Measurements from ENCODE around the gene CAPN12.
"Not testable (repeated sequence)": the region's sequence is repeated elsewhere in the genome, so short reads cannot be mapped to it uniquely, and the experiment has no call there.

The CAPN12 gene

DNA sequence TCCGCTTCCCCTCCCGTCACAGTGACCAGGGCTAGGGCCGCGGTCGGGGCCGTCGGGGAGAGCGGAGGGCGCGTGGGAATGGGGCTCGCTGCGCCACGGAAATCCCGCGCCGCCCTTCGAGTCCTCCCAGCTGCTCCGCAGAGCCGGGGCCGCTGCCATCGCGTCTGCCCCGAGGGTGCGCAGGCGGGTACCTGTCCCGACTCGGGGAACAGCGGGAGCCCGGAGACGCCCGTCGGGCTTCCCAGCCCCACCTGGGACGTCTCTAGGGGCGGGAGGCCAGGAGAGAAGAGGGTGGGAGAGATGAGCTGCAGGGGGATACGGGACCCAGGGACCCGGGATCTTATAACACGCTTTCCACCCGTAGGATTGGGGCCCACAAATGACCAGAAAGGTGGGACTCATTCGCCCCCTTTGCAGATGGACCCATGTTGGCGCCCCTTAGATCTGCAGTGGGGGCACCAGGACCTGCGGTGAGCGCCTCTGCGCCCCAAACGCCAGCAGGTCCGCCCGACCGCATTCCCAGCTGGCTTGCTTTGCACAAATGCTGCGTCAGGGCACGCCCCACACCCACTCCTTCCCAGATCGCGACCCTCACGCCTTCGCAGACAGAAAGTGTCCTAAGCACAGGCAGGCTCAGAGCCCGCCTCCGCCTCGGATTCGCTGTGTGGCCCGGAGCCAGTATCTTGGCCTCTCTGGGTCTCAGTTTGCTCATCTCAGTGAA is 26.1 kb upstream of the CAPN12 start:
- not testable (repeated sequence) for DNase-seq

DNA sequence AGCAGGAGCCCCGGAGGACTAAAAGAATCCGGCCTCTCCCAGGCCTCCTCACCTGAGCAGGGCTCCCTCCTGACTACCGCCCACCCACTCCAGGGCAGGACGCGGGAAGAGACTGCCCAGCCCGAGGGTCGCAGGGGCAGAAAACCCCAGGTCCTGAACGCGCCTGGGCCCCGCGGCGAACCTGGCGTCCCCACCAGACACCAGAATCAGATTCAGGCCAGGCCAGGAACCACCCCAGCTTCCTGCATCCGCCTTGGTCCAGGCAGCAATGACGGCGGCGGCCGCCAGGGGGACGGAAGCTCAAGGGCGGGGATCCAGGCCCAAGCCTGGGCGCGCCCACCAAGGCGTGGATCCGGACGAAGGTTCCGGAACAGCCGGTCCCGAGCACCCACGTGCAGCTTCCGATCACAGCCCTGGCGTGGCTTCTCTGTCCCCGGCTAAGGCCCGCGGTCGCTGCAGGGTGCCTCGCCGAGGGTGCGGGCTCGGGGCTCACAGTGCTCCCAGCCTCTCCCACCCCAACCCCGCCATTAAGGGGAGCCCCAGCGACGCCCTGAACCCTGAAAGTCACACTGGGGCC is 25.4 kb upstream of the CAPN12 start:
- DNase-seq, result peak in 1 of 2 experiments; percentile 13

DNA sequence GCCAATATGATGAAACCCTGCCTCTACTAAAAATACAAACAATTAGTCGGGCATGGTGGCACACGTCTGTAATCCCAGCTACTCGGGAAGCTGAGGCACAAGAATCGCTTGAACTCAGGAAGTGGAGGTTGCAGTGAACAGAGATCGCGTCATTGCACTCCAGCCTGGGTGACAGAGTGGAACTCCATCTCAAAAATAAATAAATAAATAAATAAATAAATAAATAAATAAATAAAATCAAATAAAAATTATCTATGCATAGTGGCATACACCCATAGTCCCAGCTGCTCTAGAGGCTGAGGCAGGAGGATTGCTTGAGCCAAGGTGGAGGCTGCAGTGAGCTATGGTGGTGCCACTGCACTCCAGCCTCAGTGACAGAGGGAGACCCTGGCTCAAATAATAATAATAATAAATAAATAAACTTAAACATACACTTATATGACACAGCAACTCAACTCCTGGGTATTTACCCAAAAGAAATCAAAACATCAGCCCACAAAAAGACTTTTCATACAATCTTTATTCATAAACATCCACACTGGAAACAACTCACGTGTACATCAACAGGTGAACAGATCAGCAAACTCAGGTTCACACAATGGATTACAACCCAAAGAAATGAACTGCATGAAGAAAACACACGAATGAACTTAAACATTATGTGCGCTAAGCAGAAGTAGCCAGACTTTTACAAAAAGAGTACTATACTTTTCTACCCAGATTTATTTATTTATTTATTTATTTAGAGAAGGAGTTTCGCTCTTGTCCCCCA is 22.2 kb upstream of the CAPN12 start:
- no peak for DNase-seq

DNA sequence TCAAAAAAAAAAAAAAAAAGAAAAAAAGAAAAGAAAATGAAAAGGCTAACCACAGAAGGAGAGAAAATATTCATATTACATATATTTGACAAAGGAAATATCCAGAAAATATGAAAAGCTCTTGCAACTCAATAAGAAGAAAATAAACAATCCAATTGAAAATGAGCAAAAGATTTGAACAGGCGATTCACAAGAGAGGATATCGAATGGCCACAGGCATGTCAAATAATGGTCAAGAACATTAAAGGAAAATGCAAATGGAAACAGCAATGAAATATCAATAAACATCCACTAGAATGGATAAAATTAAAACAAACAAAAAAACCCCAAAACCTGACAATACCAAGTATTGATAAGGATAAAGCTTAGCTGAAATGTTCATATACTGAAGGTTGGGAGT is 20.9 kb upstream of the CAPN12 start:
- DNase-seq, result no peak

DNA sequence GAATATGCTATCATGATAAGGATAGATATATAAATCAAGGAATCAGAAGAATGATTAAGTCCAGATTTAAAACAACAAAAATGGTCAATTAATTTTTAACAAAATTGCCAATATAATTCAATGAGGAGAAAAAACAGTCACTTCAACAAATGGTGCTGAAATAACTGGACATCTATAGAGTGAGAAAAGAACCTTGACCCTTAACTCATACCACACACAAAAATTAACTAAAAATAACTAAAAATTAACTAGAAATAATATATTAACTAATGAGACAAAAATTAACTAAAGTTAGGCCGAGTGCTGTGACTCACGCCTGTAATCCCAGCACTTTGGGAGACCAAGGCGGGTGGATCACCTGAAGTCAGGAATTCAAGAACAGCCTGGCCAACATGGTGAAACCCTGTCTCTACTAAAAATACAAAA is 19.5 kb upstream of the CAPN12 start:
- DNase-seq, result no peak

DNA sequence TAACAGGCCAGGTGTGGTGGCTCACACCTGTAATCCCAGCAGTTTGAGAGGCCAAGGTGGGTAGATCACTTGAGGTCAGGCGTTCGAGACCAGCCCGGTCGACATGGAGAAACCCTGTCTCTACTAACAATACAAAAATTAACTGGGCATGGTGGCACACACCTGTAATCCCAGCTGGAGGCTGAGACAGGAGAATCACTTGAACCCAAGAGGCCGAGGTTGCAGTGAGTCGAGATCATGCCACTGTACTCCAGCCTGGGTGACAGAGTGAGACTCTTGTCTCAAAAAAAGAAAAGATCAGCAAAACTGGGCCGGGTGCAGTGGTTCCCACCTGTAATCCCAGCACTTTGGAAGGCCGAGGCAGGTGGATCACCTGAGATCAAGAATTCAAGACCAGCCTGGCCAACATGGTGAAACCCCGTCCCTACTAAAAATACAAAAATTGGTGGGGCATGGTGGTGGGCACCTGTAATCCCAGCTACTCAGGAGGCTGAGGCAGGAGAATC is 17.7 kb upstream of the CAPN12 start:
- not testable (repeated sequence) for DNase-seq

DNA sequence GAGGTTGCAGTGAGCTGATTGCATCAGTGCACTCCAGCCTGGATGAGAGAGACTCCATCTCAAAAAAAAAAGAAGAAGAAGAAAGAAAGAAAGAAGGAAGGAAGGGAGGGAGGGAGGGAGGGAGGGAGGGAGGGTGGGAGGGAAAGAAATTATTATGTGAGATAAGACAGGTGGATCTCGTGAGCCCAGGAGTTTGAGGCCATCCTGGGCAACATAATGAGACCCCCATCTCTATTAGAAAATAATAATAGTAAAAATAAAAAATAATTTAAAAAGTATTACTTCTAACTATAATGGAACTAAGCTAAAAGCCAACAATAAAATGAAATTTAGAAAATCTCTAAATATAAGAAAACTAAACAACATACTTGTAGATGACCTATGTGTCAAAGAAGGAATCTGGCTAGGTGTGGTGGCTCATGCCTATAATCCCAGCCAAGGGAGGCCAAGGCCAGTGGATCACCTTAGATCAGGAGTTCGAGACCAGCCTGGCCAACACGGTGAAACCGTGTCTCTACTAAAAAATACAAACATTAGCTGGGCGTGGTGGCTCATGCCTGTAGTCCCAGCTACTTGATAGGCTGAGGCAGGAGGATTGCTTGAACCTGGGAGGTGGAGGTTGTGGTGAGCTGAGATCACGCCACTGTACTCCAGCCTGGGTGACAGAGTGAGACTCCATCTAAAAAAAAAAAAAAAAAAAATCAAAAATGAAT is 16.7 kb upstream of the CAPN12 start:
- DNase-seq, result not testable (repeated sequence)

DNA sequence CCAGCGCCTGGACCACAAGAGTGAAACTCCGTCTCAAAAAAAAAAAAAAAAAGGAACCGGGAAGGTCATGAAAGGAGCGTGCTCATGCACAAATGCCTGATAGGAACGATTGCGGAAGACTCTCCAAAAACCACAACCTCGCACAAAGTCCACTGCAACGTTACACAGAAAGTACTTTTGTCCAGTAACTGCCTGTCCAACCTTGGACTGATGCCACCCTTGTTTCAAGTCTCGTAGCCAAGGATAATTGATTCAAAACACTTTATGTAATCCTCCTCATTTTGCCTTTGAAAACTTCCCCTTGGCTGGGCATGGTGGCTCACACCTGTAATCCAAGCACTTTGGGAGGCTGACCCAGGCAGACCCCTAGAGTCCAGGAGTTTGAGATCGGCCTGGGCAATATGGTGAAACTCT is 15.3 kb upstream of the CAPN12 start:
- no peak for DNase-seq

DNA sequence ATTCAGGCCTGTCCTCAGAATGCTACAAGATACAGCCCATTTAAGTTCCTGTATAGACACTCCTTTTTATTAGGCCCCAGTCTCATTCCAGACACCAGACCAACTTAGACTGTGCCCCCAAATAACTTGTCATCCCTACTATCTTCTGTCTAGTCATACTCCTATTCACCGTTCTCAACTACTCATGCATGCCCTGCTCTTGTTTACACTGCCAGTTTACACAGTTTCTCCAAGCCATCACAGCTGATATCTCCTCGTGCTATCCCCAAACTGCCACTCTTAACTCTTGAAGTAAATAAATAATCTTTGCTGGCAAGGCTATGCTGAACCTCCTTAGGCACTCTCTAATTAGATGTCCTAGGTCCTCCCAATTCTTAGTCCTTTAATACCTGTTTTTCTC is 9.9 kb upstream of the CAPN12 start:
- not testable (repeated sequence) for DNase-seq

DNA sequence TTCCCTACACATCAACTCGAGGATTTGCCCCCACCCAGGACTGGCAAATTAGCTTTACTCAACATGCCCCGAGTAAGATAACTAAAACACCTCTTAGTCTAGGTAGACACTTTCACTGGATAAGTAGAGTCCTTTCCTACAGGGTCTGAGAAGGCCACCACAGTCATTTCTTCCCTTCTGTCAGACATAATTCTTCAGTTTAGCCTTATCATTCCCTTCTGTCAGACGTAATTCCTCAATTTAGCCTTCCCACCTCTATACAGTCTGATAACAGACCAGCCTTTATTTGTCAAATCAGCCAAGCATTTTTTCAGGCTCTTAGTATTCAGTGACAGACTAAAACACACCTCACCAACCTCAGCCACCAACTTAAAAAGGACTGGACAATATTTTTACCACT is 9.5 kb upstream of the CAPN12 start:
- not testable (repeated sequence) for DNase-seq

DNA sequence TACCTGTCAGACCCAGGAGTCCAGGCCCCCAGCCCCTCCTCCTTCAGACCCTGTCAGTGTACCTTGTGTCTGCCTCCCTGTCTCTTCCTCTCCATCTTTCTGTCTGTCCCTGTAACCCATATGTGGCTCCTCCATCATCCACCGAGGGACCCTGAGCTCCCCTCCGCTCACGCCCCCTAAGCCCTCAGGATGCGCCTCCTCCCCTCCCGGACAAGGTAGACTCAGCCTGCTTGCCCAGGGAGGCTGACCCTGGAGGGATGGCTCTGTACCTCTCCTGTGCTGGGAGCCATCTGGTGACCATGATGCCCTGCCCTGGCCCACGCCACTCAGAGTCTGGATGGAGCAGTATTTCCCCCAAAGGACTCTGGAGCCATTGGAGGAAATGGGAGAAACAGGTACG is 1.0 kb upstream of the CAPN12 start:
- no peak for DNase-seq

DNA sequence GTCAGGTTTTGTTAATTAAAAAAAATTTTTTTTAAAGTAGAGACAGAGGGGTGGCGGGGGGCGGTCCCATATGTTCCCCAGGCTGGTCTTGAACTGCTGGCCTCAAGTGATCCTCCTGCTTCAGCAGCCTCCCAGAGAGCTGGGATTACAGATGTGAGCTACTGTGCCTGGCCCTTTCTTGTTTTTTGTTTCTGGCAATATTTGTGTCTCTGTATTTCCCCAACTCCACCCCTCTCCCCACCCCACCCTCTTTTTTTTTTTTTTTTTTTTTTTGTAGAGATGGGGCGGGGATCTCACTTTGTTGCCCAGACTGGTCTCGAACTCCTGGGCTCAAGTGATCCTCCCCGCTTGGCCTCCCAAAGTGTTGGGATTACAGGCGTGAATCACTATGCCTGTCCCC is 600 bp upstream of the CAPN12 start:
- DNase-seq, result no peak

DNA sequence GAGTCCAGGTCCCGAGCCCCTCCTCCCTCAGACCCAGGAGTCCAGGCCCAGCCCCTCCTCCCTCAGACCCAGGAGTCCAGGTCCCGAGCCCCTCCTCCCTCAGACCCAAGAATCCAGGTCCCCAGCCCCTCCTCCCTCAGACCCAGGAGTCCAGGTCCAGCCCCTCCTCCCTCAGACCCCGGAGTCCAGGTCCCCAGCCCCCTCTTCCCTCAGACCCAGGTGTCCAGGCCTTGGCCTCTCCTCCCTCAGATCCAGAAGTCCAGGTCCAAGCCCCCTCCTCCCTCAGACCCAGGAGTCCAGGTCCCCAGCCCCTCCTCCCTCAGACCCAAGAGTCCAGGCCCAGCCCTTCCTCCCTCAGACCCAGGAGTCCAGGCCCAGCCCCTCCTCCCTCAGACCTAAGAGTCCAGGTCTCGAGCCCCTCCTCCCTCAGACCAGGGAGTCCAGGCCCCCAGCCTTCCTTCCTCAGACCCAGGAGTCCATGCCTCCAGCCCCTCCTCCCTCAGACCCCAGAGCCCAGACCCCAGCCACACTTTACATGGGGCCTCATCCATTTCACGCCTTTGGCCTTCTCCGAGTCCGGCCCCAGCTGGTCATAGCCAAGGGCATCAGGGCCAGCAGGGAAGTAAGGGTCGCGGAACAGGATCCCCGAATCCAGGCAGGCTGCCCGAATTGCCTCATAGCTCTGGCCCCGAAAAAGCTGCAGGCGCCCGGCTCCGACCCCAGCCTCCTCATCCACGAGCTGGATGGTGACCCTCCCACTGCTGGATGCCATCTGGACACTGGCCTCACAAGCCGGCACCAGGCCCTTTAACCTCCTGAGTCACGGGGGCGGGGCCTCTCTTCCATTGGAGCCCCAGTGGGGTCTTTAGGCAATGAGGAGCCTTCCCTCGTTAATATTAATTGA is 628 bp downstream of the CAPN12 start:
- DNase-seq, result no peak

DNA sequence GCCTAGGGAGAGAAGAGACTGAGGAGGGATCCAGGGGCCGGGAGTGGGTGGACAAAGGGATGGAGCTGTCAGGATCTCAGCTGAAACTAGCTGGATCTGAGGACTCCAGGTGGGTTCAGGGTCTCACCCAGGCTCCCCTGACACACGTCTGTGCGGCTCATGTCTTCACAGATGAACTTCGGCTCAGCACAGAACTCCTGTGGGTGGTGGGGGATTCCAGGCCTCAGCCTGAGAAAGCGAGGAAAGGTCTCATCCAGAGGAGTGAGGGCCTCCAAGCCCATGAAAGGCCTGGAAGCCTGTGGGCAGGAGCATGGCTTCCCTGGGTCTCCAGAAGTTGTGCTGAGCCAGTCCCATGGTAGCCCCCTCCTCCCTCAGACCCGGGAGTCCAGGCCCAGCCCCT is 1.4 kb downstream of the CAPN12 start:
- no peak for DNase-seq

DNA sequence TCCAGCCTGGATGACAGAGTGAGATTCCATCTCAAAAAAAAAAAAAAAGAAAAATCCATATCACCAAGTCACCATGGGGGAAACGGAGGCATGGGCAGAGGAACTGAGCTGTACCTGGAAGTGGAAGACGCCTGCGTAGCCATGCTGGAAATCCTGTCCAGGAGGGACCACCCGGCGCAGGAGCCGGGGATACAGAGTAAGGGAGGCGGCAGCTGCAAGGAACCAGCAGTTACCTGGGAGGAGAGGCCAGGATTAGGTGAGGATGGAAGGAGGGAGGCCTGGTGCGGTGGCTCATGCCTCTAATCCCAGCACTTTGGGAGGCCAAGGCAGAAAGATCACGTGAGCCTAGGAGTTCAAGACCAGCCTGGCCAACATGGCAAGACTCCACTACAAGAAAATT is 2.0 kb downstream of the CAPN12 start:
- DNase-seq, result no peak

DNA sequence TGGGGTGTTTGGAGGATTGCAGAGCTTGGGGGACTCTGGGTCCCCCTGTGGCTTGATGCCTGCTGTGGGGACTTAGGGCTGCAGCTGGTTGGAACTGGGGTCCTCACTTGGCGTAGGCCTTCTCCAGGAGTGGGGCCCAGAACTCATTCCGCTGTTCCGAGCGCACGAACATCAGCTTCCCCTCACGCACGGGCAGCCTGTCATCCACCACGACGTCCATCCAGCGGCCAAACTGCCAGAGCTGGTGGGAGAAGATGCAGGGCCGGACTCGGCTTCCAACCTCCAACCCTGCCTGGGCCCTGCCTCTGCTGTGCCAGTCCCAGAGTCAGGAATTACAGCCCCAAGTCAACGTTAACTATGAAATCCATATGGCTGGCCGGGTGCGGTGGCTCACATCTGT is 2.6 kb downstream of the CAPN12 start:
- no peak for DNase-seq

DNA sequence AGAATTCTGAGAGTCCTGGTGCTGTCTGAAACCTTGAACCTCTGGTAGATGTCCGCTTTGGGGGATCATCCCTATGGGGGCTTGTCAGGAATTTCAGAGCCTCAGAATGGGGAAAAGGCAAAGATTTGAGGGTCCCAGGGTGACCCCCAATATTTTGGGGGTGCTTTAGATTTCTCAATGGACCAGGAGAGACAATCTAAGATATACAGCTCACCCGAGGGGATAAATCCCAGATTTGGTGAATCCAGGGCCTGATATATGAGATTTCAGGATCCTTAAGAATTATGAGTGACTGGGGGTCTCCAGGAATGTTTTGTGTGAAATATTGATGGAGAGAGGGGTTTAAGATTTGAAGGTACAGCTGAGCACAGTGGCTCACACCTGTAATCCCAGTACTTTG is 3.3 kb downstream of the CAPN12 start:
- DNase-seq, result no peak

DNA sequence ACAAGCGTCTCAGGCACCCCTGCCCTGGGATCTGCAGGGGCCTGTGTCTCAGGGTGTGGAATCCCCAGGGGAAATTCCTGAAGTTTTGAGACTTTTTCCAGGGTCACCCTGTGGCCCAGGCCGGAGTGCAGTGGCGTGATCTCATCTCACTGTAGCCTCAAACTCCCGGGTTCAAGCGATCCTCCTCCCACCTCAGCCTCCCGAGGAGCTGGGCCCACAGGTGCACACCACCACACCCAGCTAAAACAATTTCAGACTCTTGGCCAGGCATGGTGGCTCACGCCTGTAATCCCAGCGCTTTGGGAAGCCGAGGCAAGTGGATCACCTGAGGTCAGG is 4.0 kb downstream of the CAPN12 start:
- DNase-seq, result no peak

DNA sequence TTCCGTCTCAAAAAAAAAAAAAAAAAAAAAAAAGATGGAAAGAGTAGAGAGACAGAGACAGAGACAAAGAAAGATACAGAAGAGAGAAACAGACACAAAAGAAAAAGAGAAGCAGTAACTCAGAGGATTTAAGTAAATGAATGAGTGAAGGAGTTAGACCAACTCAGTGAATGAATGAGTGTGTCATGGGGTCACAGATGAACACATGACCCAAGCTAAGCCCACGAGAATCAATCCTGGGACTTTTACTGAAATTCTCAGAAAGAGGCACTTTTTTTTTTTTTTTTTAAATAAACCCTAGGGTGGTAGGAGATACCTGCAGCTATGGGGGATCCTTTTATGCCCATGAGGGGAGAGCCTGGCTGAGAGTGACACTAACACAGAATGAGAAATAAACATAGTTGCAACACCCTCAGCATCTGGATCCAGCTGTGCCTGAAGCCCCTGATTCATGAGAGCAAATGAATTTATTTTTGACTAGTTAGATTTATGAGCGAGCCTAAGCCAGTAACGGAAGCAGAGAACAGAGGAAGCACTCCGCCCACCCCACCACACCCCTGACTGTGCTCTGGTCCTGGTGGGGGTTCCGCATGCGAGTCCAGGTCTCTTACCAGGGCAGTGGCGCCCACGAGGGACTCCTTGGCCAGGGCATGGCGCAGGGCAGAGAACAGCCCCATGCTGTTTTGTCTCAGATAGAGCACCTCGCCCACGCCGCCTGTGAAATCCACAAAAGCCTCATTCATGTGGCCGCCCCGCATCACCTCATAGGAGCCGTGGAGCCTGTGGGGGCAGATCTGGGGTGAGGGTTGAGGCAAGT is 4.6 kb downstream of the CAPN12 start:
- no peak for DNase-seq

DNA sequence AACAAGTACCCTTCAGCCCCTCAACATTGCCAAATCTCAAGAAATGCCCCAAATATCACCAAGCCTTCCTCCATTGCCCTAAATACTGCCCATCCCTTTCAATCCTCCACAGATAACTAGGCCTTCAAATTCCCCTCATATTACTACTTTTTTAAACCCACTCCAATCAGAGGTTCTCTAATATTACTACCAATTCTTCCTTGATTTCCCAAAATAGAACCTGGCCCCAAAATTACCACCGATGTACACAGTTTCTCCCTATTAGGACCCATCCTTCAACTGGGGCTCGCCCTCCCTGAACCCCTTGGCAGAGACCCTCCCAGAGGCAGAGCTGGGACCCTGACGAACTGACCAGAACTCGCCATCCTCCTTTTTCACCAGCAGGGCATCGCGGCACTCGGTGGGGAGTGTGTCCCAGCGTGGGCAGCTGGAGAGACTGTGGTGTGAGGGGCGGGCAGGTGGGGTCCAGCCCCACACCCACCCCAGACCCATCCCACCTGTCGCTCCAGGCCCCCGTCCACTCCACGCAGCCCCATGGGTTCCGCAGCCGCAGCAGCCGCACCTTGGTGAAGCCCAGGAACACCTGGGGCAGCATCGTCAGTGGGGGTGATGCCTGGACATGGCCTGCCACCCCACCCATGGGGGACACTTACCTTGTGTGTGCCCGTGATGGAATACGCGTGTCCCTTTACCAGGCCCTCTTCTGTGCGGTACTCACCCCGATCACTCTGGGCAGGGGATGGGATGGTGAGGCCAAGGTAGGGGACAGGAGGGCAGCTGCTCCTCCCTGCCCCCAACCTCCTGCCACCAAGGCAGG is 6.1 kb downstream of the CAPN12 start:
- DNase-seq, result no peak

All from SW 1271 (cell line).